ENCODE results near the gene RETREG2.

DNA sequence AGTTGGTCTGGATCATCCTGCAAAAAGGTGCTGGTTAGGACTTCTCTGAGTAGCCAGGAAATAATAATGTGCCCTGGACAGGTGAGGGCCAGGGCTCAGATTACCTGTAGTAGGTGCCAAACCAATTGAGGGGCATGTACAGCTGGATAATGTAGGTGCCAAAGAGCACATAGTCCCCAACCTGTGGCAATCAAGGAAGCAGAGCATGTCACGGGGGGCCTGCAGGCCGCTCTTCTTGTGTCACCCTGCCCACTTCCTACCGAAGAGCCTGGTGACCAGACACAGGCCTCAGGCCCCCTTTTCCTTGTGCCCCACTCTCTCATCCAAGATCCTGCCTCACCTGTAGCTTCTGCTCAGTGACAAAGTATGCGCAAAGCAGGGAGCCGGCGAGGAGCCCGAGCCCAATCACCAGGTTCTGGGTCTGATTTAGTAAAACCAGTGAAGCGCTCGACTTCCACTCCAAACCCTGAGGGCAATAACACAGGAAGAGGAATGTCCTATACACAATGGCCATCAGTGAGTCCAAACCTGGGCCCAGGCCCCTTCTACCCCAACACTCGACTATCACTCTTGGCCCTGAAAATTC, 35.5 kb downstream of the RETREG2 start:
- TF ChIP-seq, protein P1, sequence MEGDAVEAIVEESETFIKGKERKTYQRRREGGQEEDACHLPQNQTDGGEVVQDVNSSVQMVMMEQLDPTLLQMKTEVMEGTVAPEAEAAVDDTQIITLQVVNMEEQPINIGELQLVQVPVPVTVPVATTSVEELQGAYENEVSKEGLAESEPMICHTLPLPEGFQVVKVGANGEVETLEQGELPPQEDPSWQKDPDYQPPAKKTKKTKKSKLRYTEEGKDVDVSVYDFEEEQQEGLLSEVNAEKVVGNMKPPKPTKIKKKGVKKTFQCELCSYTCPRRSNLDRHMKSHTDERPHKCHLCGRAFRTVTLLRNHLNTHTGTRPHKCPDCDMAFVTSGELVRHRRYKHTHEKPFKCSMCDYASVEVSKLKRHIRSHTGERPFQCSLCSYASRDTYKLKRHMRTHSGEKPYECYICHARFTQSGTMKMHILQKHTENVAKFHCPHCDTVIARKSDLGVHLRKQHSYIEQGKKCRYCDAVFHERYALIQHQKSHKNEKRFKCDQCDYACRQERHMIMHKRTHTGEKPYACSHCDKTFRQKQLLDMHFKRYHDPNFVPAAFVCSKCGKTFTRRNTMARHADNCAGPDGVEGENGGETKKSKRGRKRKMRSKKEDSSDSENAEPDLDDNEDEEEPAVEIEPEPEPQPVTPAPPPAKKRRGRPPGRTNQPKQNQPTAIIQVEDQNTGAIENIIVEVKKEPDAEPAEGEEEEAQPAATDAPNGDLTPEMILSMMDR (IDR thresholded peaks at IDR 0.05) = no peak
- TF ChIP-seq POLR2AphosphoS5 (IDR thresholded peaks at IDR 0.05; ENCODE audit: low read depth, low read length) (no peak), TCF7L2 (IDR thresholded peaks at IDR 0.05; ENCODE audit: low read depth, low read length) (no peak)
- TF ChIP-seq, protein P2, sequence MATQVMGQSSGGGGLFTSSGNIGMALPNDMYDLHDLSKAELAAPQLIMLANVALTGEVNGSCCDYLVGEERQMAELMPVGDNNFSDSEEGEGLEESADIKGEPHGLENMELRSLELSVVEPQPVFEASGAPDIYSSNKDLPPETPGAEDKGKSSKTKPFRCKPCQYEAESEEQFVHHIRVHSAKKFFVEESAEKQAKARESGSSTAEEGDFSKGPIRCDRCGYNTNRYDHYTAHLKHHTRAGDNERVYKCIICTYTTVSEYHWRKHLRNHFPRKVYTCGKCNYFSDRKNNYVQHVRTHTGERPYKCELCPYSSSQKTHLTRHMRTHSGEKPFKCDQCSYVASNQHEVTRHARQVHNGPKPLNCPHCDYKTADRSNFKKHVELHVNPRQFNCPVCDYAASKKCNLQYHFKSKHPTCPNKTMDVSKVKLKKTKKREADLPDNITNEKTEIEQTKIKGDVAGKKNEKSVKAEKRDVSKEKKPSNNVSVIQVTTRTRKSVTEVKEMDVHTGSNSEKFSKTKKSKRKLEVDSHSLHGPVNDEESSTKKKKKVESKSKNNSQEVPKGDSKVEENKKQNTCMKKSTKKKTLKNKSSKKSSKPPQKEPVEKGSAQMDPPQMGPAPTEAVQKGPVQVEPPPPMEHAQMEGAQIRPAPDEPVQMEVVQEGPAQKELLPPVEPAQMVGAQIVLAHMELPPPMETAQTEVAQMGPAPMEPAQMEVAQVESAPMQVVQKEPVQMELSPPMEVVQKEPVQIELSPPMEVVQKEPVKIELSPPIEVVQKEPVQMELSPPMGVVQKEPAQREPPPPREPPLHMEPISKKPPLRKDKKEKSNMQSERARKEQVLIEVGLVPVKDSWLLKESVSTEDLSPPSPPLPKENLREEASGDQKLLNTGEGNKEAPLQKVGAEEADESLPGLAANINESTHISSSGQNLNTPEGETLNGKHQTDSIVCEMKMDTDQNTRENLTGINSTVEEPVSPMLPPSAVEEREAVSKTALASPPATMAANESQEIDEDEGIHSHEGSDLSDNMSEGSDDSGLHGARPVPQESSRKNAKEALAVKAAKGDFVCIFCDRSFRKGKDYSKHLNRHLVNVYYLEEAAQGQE (IDR thresholded peaks at IDR 0.05; ENCODE audit: insufficient read depth in 1 of 2, low read depth in 2 of 2, low read length in 1 of 2) = no peak

All from Panc1 (cell line).